Keratinocyte (primary cell): Measurements from ENCODE around the gene ARHGAP6.

ENCODE experiments used
- EZH2 ChIP-seq: IDR thresholded peaks from one replicate; pipeline ENCODE4 v1.6.1; 2012; ENCODE audit warnings: inconsistent platforms, mild to moderate bottlenecking, low read length, moderate library complexity
- TF ChIP-seq, protein P1 (sequence below), 3 experiments: IDR thresholded peaks in 1 of 3; conservative IDR thresholded peaks in 1 of 3; optimal IDR thresholded peaks in 1 of 3; 2 replicates in 2 of 3; 3 replicates in 1 of 3; pipeline versions ENCODE3 to v1.5.1; 2011; ENCODE audit warnings: low read length in 3 of 3, mild to moderate bottlenecking in 3 of 3, moderate library complexity in 2 of 3, control low read depth in 1 of 3, inconsistent platforms in 1 of 3; ENCODE audit not compliant: insufficient read depth in 2 of 3; ENCODE audit errors: extremely low read depth in 1 of 3

DNA sequence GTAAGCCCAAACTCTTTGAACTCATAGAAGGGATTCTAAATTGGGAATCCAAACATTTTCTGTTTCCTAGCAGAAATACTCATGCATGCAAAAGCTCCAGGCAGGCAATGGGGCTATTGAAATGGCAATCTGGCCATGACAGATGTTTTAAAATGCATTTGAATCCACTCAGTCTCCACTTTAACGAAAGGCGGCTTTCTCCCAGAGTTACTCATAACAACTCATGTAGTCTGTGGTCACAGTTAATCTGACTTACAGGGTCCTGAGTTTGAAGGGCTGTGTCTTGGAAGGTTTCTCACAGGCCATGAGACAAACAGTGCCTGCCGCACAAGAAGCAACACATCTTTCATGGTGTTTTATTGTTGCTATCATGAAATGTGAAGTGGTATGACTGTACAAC, 186.8 kb downstream of the ARHGAP6 start:
- TF ChIP-seq, protein P1, sequence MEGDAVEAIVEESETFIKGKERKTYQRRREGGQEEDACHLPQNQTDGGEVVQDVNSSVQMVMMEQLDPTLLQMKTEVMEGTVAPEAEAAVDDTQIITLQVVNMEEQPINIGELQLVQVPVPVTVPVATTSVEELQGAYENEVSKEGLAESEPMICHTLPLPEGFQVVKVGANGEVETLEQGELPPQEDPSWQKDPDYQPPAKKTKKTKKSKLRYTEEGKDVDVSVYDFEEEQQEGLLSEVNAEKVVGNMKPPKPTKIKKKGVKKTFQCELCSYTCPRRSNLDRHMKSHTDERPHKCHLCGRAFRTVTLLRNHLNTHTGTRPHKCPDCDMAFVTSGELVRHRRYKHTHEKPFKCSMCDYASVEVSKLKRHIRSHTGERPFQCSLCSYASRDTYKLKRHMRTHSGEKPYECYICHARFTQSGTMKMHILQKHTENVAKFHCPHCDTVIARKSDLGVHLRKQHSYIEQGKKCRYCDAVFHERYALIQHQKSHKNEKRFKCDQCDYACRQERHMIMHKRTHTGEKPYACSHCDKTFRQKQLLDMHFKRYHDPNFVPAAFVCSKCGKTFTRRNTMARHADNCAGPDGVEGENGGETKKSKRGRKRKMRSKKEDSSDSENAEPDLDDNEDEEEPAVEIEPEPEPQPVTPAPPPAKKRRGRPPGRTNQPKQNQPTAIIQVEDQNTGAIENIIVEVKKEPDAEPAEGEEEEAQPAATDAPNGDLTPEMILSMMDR (optimal IDR thresholded peaks at IDR 0.05 in 1 of 3, IDR thresholded peaks at IDR 0.05 in 1 of 3, conservative IDR thresholded peaks at IDR 0.05 in 1 of 3; ENCODE audit: extremely low read depth in 1 of 3, insufficient read depth in 2 of 3, low read length in 3 of 3) = no peak
- no peak for TF ChIP-seq EZH2
